HepG2 (cell line): ENCODE results near the gene CD300A. TPM values are rescaled to one million over a fixed set of nuclear protein-coding genes. Genes with fewer than 3 reads are reported as not detected.

Experiments used
- CBX2 ChIP-seq, 2 experiments: fragments of 200-600 bp in 1 of 2; sonication (generic); formaldehyde crosslinking in 1 of 2; IDR thresholded peaks; 2 replicates each; pipeline versions ENCODE4 v1.7.0 to v1.8.1; 2018 to 2022; ENCODE audit warnings: low read depth in 2 of 2, low read length in 1 of 2, mild to moderate bottlenecking in 1 of 2, missing genetic modification reagents in 1 of 2
- CREBL2 ChIP-seq: sonication (generic); formaldehyde crosslinking; IDR thresholded peaks from 2 replicates; pipeline ENCODE4 v1.8.1; 2023; ENCODE audit warnings: missing genetic modification reagents, mild to moderate bottlenecking, borderline replicate concordance
- NFATC3 ChIP-seq: sonication (generic); formaldehyde crosslinking; IDR thresholded peaks from 2 replicates; pipeline ENCODE4 v1.5.1; 2020; ENCODE audit warnings: mild to moderate bottlenecking, missing genetic modification reagents
- NFKBIZ ChIP-seq: IDR thresholded peaks from 2 replicates; pipeline ENCODE4 v1.6.1; 2018; ENCODE audit warnings: missing genetic modification reagents, missing compliant biosample characterization
- PAX8 ChIP-seq: sonication (generic); formaldehyde crosslinking; IDR thresholded peaks from 2 replicates; pipeline ENCODE4 v1.8.0; 2022; ENCODE audit warnings: mild to moderate bottlenecking, missing genetic modification reagents, borderline replicate concordance
- PRPF4 ChIP-seq: fragments of 200-400 bp; formaldehyde crosslinking; IDR thresholded peaks from 2 replicates; pipeline ENCODE4 v1.6.1; 2016; ENCODE audit warnings: low read length, low read depth; ENCODE audit not compliant: poor library complexity, severe bottlenecking
- REST ChIP-seq, 2 experiments: IDR thresholded peaks; 2 replicates each; pipeline ENCODE4 v1.6.1; 2011 to 2012; ENCODE audit warnings: low read length in 2 of 2, borderline replicate concordance in 1 of 2, low read depth in 1 of 2, mild to moderate bottlenecking in 1 of 2, moderate library complexity in 1 of 2
- RFX5 ChIP-seq: IDR thresholded peaks from 2 replicates; pipeline ENCODE4 v1.6.1; 2011; ENCODE audit warnings: low read depth, low read length, improper control_type of control experiment
- TFDP2 ChIP-seq: sonication (generic); formaldehyde crosslinking; IDR thresholded peaks from 2 replicates; pipeline ENCODE4 v1.4.0; 2020; ENCODE audit warnings: missing genetic modification reagents
- ZBTB7B ChIP-seq: sonication (generic); formaldehyde crosslinking; IDR thresholded peaks from 2 replicates; pipeline ENCODE4 v1.4.0; 2020; ENCODE audit warnings: missing genetic modification reagents
- ZFP37 ChIP-seq: sonication (generic); formaldehyde crosslinking; IDR thresholded peaks from 2 replicates; pipeline ENCODE4 v1.4.0; 2020; ENCODE audit warnings: missing genetic modification reagents, borderline replicate concordance
- ZNF276 ChIP-seq: sonication (generic); formaldehyde crosslinking; IDR thresholded peaks from 2 replicates; pipeline ENCODE4 v1.4.0; 2020; ENCODE audit warnings: mild to moderate bottlenecking, low read depth, missing genetic modification reagents
- ZNF703 ChIP-seq: sonication (generic); formaldehyde crosslinking; IDR thresholded peaks from 2 replicates; pipeline ENCODE4 v1.5.1; 2020; ENCODE audit warnings: missing genetic modification reagents, mild to moderate bottlenecking, moderate library complexity, borderline replicate concordance
- ZNF782 ChIP-seq: sonication (generic); formaldehyde crosslinking; IDR thresholded peaks from 2 replicates; pipeline ENCODE4 v1.4.0; 2020; ENCODE audit warnings: missing genetic modification reagents, mild to moderate bottlenecking, borderline replicate concordance
- ZNF800 ChIP-seq: sonication (generic); formaldehyde crosslinking; IDR thresholded peaks from 2 replicates; pipeline ENCODE4 v1.4.0; 2020; ENCODE audit warnings: missing genetic modification reagents
- ZSCAN5A ChIP-seq: sonication (generic); formaldehyde crosslinking; IDR thresholded peaks from 2 replicates; pipeline ENCODE4 v1.8.0; 2022; ENCODE audit warnings: mild to moderate bottlenecking, missing genetic modification reagents, borderline replicate concordance
- polyA plus RNA-seq, 8 experiments: library from polyadenylated mRNA; depleted of rRNA in 3 of 8; stranded (reverse) in 7 of 8; unstranded in 1 of 8; fragments of >200 nt; fragmentation: Illumina TruSeq in 4 of 8; extraction: Trizol in 4 of 8; gene quantifications; 2 replicates each; pipeline versions ENCODE4 v1.2.1 to v1.2.3, GENCODE V29; 2011 to 2016; ENCODE audit warnings: low read depth in 4 of 8, missing spikeins in 1 of 8, mixed read lengths in 1 of 8; ENCODE audit not compliant: insufficient read depth in 1 of 8
- total RNA-seq, 5 experiments: library from RNA; depleted of rRNA; stranded (reverse); fragments of >200 nt; fragmentation: Illumina TruSeq; extraction: Trizol; gene quantifications; 2 replicates each; pipeline ENCODE4 v1.2.3, GENCODE V29; 2016; ENCODE audit warnings: low read depth in 1 of 5

Gene CD300A
- total and polyA plus RNA-seq, 2 of the 13 experiments (the other 11 are each of a cell fraction or from before 2014, with no cell fraction given): not detected

- TF ChIP-seq ZNF276 (CRISPR knock-in tag): no peak; the same call in 1 of the 2 replicates
- TF ChIP-seq NFKBIZ (CRISPR knock-in tag): 0 out of 2 replicates have a peak, but pooled peaks have one; percentile 35
- peak; percentile 67; the same call in 1 of the 2 replicates for TF ChIP-seq TFDP2 (CRISPR knock-in tag)
- TF ChIP-seq RFX5: no peak
- peak; percentile 65 for TF ChIP-seq ZNF800 (CRISPR knock-in tag)
- TF ChIP-seq REST (IDR thresholded peaks at IDR 0.05; ENCODE audit: borderline replicate concordance in 1 of 2, low read depth in 1 of 2, low read length in 2 of 2): no peak
- peak; percentile 86; the same call in 1 of the 2 replicates for TF ChIP-seq ZSCAN5A (CRISPR knock-in tag)
- TF ChIP-seq CREBL2 (CRISPR knock-in tag): no peak; the same call in 1 of the 2 replicates
- TF ChIP-seq NFATC3: 0 out of 2 replicates have a peak, but pooled peaks have one; percentile 86
- TF ChIP-seq CBX2 (IDR thresholded peaks at IDR 0.05; ENCODE audit: low read depth, low read length): no peak
- peak; percentile 64; the same call in 1 of the 2 replicates for TF ChIP-seq CBX2 (CRISPR knock-in tag; IDR thresholded peaks at IDR 0.05; ENCODE audit: low read depth)
- no peak for TF ChIP-seq PRPF4
- TF ChIP-seq PAX8: peak; percentile 90; the same call in 1 of the 2 replicates
- no peak for TF ChIP-seq ZFP37
- no peak; the same call in 1 of the 2 replicates for TF ChIP-seq ZNF703 (CRISPR knock-in tag)
- TF ChIP-seq ZBTB7B (CRISPR knock-in tag): peak; percentile 84
- peak; percentile 99 for TF ChIP-seq ZNF782 (CRISPR knock-in tag)
These were observed 34.6 kb upstream of the CD300A start, which contains the start of gene GPRC5C (continued) for GRCh38 chr17:74431568-74432423.
